ENCODE results near the gene SLC6A11. TPM values are rescaled to one million over a fixed set of nuclear protein-coding genes. Genes with fewer than 3 reads are reported as not detected.

Gene SLC6A11
- total and polyA plus RNA-seq, 9 of the 15 experiments (the other 6 are each of a cell fraction or from before 2014, with no cell fraction given), result 0.04 TPM; not detected in 8

DNA sequence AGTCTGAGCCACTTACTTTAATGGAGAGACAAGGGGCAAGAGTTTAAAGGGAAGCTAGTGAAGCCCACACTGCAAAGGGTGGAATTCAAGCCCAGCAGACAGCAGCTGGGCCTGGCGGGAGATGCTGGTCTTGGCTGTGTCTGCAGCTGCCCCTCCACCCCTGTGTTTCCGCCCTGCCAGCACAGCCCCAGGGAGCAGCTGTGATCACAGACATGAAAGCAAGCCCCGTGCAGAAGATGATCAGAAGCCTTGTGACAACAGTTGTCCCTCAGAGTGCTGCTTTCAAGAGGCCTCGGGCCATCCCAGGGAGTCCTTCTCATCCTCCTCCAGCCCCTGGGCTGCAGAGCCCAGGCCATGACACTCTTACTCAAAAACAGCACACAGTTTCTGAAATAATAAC lies 152.4 kb downstream of the SLC6A11 start (continued):
- TF ChIP-seq ZNF609 (CRISPR knock-in tag; IDR thresholded peaks at IDR 0.05; ENCODE audit: borderline replicate concordance) (no peak), ZBTB26 (CRISPR knock-in tag; IDR thresholded peaks at IDR 0.05) (no peak), BRCA1 (IDR thresholded peaks at IDR 0.05) (no peak), BRCA1 (CRISPR knock-in tag; IDR thresholded peaks at IDR 0.05) (no peak), REST (IDR thresholded peaks at IDR 0.05; ENCODE audit: borderline replicate concordance) (no peak), REST (CRISPR knock-in tag; IDR thresholded peaks at IDR 0.05; ENCODE audit: low read depth) (no peak), SIN3A (IDR thresholded peaks at IDR 0.05; ENCODE audit: borderline replicate concordance in 2 of 2, control insufficient read depth in 1 of 2, low read depth in 2 of 2, low read length in 2 of 2) (no peak), FOS (IDR thresholded peaks at IDR 0.05; ENCODE audit: extremely low read depth, insufficient read length) (no peak)

Measured in K562 (cell line).